Activated CD4-positive, alpha-beta T cell treated with anti-CD3 and anti-CD28 coated beads, Interleukin-2, amount 10 ng/mL, durations not matched to agents 7 days and 5 days (primary cell): ENCODE measurements around the gene SLMAP. TPM values are rescaled to one million over a fixed set of nuclear protein-coding genes. Genes with fewer than 3 reads are reported as not detected.

Source experiments
- CTCF ChIA-PET: fragments of 350-600 bp; sonication (Branson Sonifier 250); formaldehyde crosslinking; loops from one replicate; lab custom pipeline; 2021; ENCODE audit warnings: antibody characterized with exemption; lab: Charles Lee
- POLR2A ChIA-PET: fragments of 350-600 bp; sonication (Branson Sonifier 250); formaldehyde crosslinking; loops from one replicate; lab custom pipeline; 2021; ENCODE audit warnings: antibody characterized with exemption; lab: Charles Lee
- DNase-seq: peaks from one replicate; pipeline ENCODE4 v3.0.0-alpha.2; 2020
- H3K27ac Mint-ChIP-seq: one replicate; pipeline ENCODE4 v1.8.0; 2021; ENCODE audit warnings: mild to moderate bottlenecking, moderate library complexity, mixed read lengths
- H3K27me3 Mint-ChIP-seq: one replicate; pipeline ENCODE4 v1.8.0; 2021; ENCODE audit warnings: mixed read lengths
- H3K36me3 Mint-ChIP-seq: one replicate; pipeline ENCODE4 v1.8.0; 2021; ENCODE audit warnings: low read depth, mixed read lengths
- H3K4me1 Mint-ChIP-seq: one replicate; pipeline ENCODE4 v1.8.0; 2021; ENCODE audit warnings: mixed read lengths
- H3K4me3 Mint-ChIP-seq: one replicate; pipeline ENCODE4 v1.8.0; 2021; ENCODE audit warnings: mild to moderate bottlenecking, moderate library complexity, mixed read lengths
- H3K9me3 Mint-ChIP-seq: one replicate; pipeline ENCODE4 v1.8.0; 2021; ENCODE audit warnings: mixed read lengths
- total RNA-seq, 2 experiments: library from RNA; stranded (reverse); gene quantifications; one replicate each; pipeline ENCODE4 v1.2.3, GENCODE V29; 2021

SLMAP gene
- total RNA-seq, 2 experiments from 2014 or later: 47.2 to 51.2 TPM

DNA sequence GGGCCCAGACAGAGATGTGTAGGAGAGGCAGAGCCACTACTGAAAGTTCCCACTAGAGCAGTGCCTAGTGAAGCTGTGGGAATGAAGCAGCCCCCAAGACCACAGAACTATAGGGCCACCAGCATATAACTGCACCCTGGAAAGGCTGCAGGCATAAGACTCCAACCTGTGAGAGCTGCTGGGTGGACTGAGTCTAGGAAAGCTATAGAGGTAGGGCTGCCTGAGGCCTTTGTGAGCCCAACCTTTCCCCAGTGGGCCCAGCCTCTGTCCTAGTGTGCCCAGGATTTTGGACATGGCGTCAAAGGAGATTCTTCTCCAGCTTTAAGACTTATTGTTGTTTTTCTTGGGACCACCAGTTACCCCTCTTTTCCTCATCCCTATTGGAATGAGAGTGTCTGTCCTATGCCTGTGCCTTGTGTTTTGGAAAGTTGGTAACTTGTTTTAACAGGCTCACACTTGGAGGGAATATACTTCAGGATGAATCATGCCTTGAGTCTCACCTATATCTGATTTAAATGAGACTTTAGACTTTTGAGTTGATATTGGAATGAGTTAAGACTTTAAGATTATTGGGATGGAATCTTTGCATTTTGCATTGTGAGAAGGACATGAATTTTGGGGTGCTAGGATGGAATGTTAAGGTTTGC is 28.1 kb downstream of the SLMAP start:
- peaks cover 4% of the 10 kb centered on the region for H3K4me1 Mint-ChIP-seq
- H3K27ac Mint-ChIP-seq: no peak overlapping the region
- H3K36me3 Mint-ChIP-seq: peaks cover 13% of the 10 kb centered on the region
- H3K9me3 Mint-ChIP-seq: no peaks in the 10 kb centered on the region
- no peak for DNase-seq
- H3K27me3 Mint-ChIP-seq: no peaks in the 10 kb centered on the region
- ChIA-PET CTCF (interaction anchor here (1.4 kb wide), 1 partner anchor 30 kb away, joined by 3 read pairs; no protein-coding TSS in a partner anchor), POLR2A (no interaction called here)
- H3K4me3 Mint-ChIP-seq: no peak overlapping the region

DNA sequence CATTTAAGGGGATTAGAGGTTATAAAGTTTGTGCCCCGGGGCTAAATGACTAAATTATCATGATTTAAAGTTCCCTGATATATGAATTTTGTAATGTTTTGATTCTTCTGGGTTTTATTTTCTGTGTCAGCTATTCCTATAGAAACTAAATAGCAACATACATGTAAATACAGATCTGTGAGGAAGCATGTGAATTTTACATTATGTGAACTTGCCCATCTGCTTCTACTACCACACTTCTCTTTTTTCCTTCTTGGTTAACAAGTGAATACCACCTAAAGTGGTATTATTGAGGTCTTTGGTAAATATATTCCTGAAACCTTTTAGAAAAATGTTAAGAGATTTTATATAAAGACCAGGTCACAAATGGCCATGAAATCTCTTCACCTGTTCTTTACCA is 29.3 kb downstream of the SLMAP start:
- H3K27ac Mint-ChIP-seq: no peak overlapping the region
- H3K9me3 Mint-ChIP-seq: no peaks in the 10 kb centered on the region
- no peak overlapping the region for H3K4me3 Mint-ChIP-seq
- H3K27me3 Mint-ChIP-seq: no peaks in the 10 kb centered on the region
- POLR2A ChIA-PET: no interaction called here
- H3K36me3 Mint-ChIP-seq: peaks cover 12% of the 10 kb centered on the region
- CTCF ChIA-PET: interaction anchor here (0.5 to 1.1 kb wide), 2 partner anchors 13 to 103 kb away, joined by 3 read pairs; no protein-coding TSS in a partner anchor
- peaks cover 4% of the 10 kb centered on the region for H3K4me1 Mint-ChIP-seq
- no peak for DNase-seq

DNA sequence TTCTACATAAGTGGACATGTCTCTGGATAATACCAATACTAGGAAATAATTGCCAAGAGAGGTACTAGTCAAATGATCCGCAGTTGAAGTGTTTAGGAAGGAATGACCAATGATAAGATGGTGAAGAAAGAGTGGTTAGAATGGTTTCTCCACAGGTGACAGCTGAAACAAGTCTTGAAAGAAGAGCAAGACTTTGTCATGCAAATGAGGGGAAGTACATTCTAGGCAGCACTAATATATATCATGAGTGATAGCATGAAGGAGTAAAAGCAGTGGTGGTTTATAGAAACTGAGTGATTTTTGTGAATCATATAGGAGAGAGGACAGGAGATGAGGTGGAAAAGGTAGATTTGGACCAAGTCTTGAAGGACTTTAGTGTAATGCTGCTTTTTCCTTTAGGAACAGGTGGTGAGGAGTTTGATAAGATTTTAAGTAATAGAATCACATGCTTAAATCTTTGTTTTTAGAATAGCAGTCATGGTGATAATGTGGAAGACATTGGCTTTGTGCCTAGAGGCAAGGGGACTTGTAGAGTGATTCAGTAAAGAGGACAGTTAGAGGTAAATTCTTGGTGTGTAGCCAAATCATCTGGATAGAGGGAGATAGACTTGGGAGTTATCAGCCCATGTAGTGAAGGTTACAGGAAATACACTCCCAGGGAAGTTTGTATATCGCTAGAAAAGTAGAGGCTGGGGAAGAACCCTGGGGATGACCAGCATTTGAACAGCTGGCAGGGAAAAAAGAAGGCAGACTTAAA is 31.9 kb downstream of the SLMAP start:
- Mint-ChIP-seq H3K4me1 (peaks cover 4% of the 10 kb centered on the region), H3K4me3 (no peak overlapping the region), H3K9me3 (no peaks in the 10 kb centered on the region), H3K27ac (no peak overlapping the region), H3K36me3 (peaks cover 4% of the 10 kb centered on the region), H3K27me3 (no peaks in the 10 kb centered on the region)
- no peak for DNase-seq
- POLR2A ChIA-PET: no interaction called here
- CTCF ChIA-PET: no interaction called here

DNA sequence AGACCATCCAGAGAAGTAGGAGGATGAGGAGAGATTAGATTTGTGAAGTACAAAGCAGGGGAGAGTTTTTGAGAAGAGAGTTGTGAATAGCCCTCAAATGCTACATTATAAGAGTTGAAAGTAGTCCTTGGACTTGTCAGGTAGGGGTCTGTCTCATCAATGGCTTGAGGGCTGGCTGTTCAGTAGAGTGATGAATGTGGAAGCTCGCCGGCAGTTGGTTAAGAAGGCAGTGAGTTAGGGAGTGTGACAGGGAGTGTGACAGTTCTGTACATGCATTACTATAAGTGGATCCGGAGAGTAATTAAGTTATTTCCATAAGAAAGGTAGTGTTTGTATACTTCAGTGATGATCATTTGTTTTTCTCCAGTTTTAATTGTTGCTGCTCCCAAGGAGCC is 32.5 kb downstream of the SLMAP start:
- ChIA-PET CTCF (no interaction called here), POLR2A (no interaction called here)
- no peaks in the 10 kb centered on the region for H3K27me3 Mint-ChIP-seq
- no peak overlapping the region for H3K27ac Mint-ChIP-seq
- DNase-seq: no peak
- no peak overlapping the region for H3K4me3 Mint-ChIP-seq
- H3K4me1 Mint-ChIP-seq: peaks cover 3% of the 10 kb centered on the region
- H3K36me3 Mint-ChIP-seq: no peaks in the 10 kb centered on the region
- H3K9me3 Mint-ChIP-seq: no peaks in the 10 kb centered on the region

DNA sequence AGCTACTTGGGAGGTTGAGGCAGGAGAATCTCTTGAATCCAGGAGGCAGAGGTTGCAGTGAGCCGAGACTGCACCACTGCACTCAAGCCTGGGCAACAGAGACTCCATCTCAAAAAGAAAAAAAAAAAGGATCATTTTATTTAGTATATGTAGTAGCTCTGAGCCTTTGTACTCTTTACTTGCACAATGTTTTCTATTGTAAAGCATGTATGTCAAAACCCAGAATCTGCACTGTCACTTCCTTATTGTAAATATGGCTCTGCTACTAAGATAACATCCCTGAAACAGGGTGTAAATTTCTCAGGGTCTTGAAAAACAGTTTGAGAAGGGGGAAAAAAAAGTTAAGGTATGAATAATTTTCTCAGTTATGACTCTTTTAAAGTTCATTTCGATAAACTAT is 35.1 kb downstream of the SLMAP start:
- H3K36me3 Mint-ChIP-seq: peaks cover 2% of the 10 kb centered on the region
- H3K27me3 Mint-ChIP-seq: no peaks in the 10 kb centered on the region
- H3K27ac Mint-ChIP-seq: no peak overlapping the region
- ChIA-PET CTCF (no interaction called here), POLR2A (no interaction called here)
- no peak overlapping the region for H3K4me3 Mint-ChIP-seq
- peaks cover 14% of the 10 kb centered on the region for H3K4me1 Mint-ChIP-seq
- no peaks in the 10 kb centered on the region for H3K9me3 Mint-ChIP-seq
- DNase-seq: no peak

DNA sequence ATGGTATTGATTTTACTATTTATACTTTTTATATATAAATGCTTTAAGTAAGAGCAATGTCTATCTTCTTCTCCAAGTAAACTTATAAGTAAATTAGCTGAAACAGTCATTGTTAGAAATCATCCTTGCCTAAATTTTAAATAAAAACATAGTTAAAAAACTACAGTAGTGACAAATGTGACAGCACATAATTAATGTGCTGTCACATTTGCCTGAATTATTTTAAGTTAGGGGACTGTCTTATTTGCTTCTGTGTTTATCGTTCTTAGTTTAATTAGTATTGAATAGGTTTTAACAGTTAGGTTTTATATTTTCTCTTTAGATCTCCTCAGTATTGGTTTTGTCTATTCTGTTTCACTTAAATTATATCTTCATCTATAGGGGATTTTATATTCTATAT is 36.1 kb downstream of the SLMAP start:
- Mint-ChIP-seq H3K4me3 (no peak overlapping the region), H3K27me3 (no peaks in the 10 kb centered on the region), H3K9me3 (no peaks in the 10 kb centered on the region), H3K27ac (no peak overlapping the region), H3K4me1 (peaks cover 16% of the 10 kb centered on the region), H3K36me3 (peaks cover 2% of the 10 kb centered on the region)
- ChIA-PET CTCF (interaction anchor here (1.4 kb wide), 1 partner anchor 21 kb away, joined by 3 read pairs; no protein-coding TSS in a partner anchor), POLR2A (no interaction called here)
- no peak for DNase-seq

DNA sequence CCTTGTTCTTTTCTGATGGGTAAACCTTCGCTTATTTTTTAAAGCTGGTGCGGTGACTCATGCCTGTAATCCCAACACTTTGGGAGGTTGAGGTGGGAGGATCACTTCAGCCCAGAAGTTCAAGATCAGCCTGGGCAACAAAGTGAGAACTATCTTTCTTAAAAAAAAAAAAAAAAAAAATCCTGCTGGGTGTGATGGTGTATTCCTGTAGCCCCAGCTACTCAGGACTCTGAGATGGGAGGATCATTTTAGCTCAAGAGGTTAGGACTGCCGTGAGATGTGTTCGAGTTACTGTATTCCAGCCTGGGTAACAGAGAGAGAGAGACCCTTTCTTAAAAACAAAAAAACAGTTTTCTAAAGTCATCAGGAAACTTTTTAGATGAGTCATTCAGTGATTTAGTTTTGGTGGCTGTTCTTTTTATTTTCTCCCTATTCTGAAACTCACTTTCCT is 37.7 kb downstream of the SLMAP start:
- CTCF ChIA-PET: interaction anchor here (0.6 to 1.4 kb wide), 4 partner anchors 21 to 638 kb away, joined by 3 to 4 read pairs (median 3); no protein-coding TSS in a partner anchor
- H3K9me3 Mint-ChIP-seq: no peaks in the 10 kb centered on the region
- no peak overlapping the region for H3K4me3 Mint-ChIP-seq
- peaks cover 18% of the 10 kb centered on the region for H3K4me1 Mint-ChIP-seq
- POLR2A ChIA-PET: no interaction called here
- no peak overlapping the region for H3K27ac Mint-ChIP-seq
- H3K36me3 Mint-ChIP-seq: peaks cover 2% of the 10 kb centered on the region
- no peaks in the 10 kb centered on the region for H3K27me3 Mint-ChIP-seq
- no peak for DNase-seq

DNA sequence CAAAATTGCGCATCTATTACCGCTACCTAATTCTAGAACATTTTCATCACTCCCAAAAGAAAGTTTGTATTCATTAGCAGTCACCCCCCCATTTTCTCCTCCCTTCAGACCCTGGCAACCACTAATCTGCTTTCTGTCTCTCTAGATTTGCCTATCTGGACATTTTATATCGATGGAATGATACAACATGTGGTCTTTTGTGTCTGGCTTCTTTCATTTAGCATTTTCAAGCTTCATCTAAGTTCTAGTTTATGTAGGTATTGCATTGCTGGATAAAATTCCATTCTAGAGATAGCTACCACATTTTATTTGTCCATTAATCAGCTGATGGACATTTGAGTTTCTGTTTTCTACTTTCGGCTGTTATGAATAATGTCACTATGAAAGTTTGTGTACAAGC is 38.4 kb downstream of the SLMAP start:
- H3K9me3 Mint-ChIP-seq: no peaks in the 10 kb centered on the region
- peaks cover 18% of the 10 kb centered on the region for H3K4me1 Mint-ChIP-seq
- POLR2A ChIA-PET: no interaction called here
- peaks cover 2% of the 10 kb centered on the region for H3K36me3 Mint-ChIP-seq
- CTCF ChIA-PET: no interaction called here
- H3K27me3 Mint-ChIP-seq: no peaks in the 10 kb centered on the region
- no peak for DNase-seq
- no peak overlapping the region for H3K27ac Mint-ChIP-seq
- H3K4me3 Mint-ChIP-seq: no peak overlapping the region

DNA sequence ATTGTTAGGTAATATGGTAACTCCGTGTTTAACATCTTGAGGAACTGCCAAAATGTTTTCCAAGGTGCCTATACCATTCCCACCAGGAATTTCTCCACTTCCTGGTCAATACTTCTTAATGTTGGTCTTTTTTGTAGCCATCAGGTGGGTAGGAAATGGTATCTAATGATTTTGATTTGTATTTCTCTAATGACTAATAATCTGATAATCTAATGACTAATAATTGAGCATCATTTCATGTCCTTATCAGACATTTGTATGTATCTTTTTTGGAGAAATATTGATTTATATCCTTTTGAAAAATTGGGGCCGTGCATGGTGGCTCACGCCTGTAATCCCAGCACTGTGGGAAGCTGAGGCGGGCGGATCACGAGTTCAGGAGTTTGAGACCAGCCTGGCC is 38.8 kb downstream of the SLMAP start:
- no peak overlapping the region for H3K4me3 Mint-ChIP-seq
- POLR2A ChIA-PET: no interaction called here
- DNase-seq: no peak
- peaks cover 2% of the 10 kb centered on the region for H3K36me3 Mint-ChIP-seq
- no peaks in the 10 kb centered on the region for H3K9me3 Mint-ChIP-seq
- no peak overlapping the region for H3K27ac Mint-ChIP-seq
- CTCF ChIA-PET: no interaction called here
- peaks cover 18% of the 10 kb centered on the region for H3K4me1 Mint-ChIP-seq
- no peaks in the 10 kb centered on the region for H3K27me3 Mint-ChIP-seq

DNA sequence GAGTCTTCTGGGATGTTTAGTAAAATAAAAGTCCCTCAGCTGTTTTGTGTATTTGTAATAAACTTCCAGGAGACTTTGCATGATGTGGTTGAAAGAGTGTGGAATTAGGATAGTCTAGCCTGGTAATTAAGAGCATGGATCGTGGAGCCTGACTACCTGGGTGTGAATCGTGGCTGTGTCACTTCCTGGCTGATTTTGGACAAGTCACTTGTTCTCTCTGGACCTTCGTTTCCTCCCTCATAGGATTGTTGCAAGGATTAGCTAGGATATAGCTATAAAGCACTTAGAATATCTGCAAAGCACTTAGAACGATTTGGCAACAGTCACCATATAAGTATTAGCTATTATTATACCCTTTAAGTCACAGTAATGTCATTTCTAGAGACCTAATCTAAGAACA is 40.2 kb downstream of the SLMAP start:
- no peaks in the 10 kb centered on the region for H3K9me3 Mint-ChIP-seq
- no peak overlapping the region for H3K4me3 Mint-ChIP-seq
- DNase-seq: no peak
- no peaks in the 10 kb centered on the region for H3K27me3 Mint-ChIP-seq
- H3K27ac Mint-ChIP-seq: no peak overlapping the region
- H3K36me3 Mint-ChIP-seq: peaks cover 7% of the 10 kb centered on the region
- peaks cover 18% of the 10 kb centered on the region for H3K4me1 Mint-ChIP-seq
- ChIA-PET CTCF (no interaction called here), POLR2A (no interaction called here)

DNA sequence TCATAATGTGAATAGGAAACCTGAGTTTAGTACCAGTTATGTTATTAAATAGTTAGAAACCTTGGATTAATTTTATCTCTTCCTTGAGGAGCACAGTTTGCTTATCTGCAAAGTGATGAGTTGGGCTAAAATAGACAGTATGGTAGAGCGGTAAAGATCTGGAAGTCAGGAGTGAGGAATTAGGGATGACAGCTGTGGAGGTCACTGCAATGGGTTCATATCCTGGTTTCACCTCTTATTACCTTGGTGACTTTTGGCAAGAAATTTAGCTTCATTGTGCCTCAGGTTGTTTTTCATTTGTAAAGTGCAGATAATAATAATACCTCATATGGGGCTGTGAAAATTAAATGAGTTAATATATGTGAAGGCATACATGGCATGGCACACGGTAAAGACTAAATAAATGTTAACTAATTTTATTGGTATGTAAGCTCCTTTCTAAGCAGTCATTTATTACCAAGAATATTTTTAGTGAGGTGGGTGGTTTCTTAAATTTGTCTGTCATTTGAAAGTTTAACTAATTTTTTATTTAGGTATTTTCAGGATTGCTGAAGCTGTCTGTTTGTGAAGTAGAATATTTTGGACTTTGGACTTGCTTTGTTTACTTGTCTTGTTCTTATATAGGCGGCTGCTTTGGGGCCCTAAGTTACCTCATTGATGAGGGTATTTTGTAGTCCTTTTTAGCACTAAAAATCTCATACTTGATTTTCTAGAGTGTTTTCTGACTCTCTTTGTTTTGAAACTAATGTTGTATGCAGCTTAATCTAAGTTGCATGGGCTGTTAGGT is 41.8 kb downstream of the SLMAP start:
- peaks cover 21% of the 10 kb centered on the region for H3K4me1 Mint-ChIP-seq
- DNase-seq: no peak
- peaks cover 8% of the 10 kb centered on the region for H3K36me3 Mint-ChIP-seq
- no peaks in the 10 kb centered on the region for H3K9me3 Mint-ChIP-seq
- ChIA-PET CTCF (interaction anchor here (1.0 to 1.2 kb wide), 2 partner anchors 17 to 40 kb away, joined by 3 read pairs; no protein-coding TSS in a partner anchor), POLR2A (no interaction called here)
- no peaks in the 10 kb centered on the region for H3K27me3 Mint-ChIP-seq
- H3K27ac Mint-ChIP-seq: no peak overlapping the region
- no peak overlapping the region for H3K4me3 Mint-ChIP-seq

DNA sequence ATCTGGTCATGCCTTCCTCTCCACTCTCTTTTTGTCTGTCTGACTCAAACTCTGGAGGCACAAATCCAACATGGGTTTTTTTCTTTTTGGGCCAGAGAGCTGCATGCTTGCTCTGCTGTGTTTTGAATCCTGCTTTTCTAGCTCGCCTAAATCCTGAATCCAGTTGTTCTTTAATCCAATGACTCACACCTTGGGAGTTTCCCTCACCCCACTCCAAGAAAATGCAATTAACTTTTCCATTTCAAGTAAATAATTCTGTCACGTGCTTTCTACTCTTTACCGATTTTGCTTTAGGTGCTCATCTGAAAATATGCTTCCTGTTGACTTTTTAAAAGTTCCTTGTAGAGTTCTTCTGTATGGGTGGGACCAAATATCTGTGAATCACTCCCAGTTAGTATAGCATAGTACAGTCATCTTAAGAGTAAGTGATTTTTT is 47.6 kb downstream of the SLMAP start:
- CTCF ChIA-PET: no interaction called here
- Mint-ChIP-seq H3K27me3 (no peaks in the 10 kb centered on the region), H3K36me3 (peaks cover 16% of the 10 kb centered on the region), H3K27ac (peak overlapping the region; percentile 90), H3K9me3 (peaks cover 2% of the 10 kb centered on the region), H3K4me3 (peak overlapping the region; percentile 38), H3K4me1 (peaks cover 43% of the 10 kb centered on the region)
- POLR2A ChIA-PET: no interaction called here
- DNase-seq: peak; percentile 7
